ENCODE data around the gene EVX2. TPM values are rescaled to one million over a fixed set of nuclear protein-coding genes. Genes with fewer than 3 reads are reported as not detected.
A peak's percentile ranks its signal among the peaks of the same experiment; 100 is the strongest.

EVX2 gene
- total RNA-seq, 1 donor from 2014 or later: 0.10 TPM

DNA sequence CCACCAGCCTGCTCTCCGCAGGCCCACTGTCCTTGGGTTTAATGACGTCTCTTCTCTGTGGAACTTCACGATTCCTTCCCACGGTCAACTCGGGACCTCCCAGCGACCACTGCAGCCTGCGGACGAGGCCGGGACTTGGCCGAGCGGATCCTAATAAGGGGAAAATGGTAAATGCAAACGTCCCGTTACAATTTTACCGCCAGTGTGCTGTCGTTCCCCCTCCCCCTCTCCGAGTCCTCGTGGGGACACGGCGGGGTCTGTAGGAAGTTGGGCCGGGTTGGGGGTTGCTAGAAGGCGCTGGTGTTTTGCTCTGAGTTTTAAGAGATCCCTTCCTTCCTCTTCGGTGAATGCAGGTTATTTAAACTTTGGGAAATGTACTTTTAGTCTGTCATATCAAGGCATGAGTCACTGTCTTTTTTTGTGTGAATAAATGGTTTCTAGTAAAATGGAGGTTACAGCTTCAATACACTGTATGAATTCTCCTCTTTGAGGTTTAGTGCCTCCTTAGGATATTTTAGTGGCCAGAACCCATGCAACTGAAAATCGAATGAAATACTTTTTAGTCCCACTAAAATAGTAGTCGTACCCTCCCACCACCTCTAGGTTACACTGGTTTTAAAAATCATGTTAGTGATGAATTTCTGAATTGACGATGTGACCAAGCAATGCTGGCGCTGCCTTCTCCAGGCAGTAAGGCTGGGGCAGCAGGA, 25.6 kb upstream of the EVX2 start:
- Mint-ChIP-seq H3K4me3 (peak overlapping the region; percentile 68), H3K4me1 (ENCODE audit: unreplicated experiment) (peaks cover 14% of the 10 kb centered on the region), H3K9me3 (no peaks in the 10 kb centered on the region), H3K27me3 (peaks cover 92% of the 10 kb centered on the region), H3K27ac (no peak overlapping the region), H3K36me3 (no peaks in the 10 kb centered on the region)
- peak; percentile 60 for DNase-seq (ENCODE audit: extremely low spot score, unreplicated experiment)
- TF ChIP-seq CTCF (conservative IDR thresholded peaks at IDR 0.05): peak; percentile 22

DNA sequence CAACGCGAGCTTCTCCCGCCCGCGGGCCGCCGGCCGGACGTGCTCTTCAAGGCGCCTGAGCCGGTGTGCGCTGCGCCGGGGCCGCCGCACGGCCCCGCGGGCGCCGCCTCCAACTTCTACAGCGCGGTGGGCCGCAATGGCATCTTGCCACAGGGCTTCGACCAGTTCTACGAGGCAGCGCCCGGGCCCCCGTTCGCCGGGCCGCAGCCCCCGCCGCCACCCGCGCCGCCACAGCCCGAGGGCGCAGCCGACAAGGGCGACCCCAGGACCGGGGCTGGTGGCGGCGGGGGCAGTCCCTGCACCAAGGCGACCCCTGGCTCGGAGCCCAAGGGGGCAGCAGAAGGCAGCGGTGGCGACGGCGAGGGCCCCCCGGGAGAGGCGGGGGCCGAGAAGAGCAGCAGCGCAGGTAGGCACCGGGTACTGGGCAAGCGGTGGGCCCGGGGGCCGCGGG, 24.0 kb upstream of the EVX2 start:
- no peak overlapping the region for H3K27ac Mint-ChIP-seq
- H3K4me3 Mint-ChIP-seq: no peak overlapping the region
- peaks cover 14% of the 10 kb centered on the region for H3K4me1 Mint-ChIP-seq (ENCODE audit: unreplicated experiment)
- TF ChIP-seq CTCF (conservative IDR thresholded peaks at IDR 0.05): no peak
- H3K36me3 Mint-ChIP-seq: no peaks in the 10 kb centered on the region
- H3K9me3 Mint-ChIP-seq: no peaks in the 10 kb centered on the region
- DNase-seq (ENCODE audit: extremely low spot score, unreplicated experiment): peak; percentile 67
- peaks cover 92% of the 10 kb centered on the region for H3K27me3 Mint-ChIP-seq

- peak; percentile 69 for DNase-seq (ENCODE audit: extremely low spot score, unreplicated experiment)
- peak within 1 kb of the TSS; percentile 55 for H3K27ac Mint-ChIP-seq
- no peak for TF ChIP-seq CTCF (conservative IDR thresholded peaks at IDR 0.05)
- H3K36me3 Mint-ChIP-seq: no peaks in the 10 kb centered on the region
- no peaks in the 10 kb centered on the region for H3K9me3 Mint-ChIP-seq
- H3K27me3 Mint-ChIP-seq: peaks cover 92% of the 10 kb centered on the region
- peaks cover 14% of the 10 kb centered on the region for H3K4me1 Mint-ChIP-seq (ENCODE audit: unreplicated experiment)
- peak within 1 kb of the TSS; percentile 80 for H3K4me3 Mint-ChIP-seq
Measured at GRCh38 chr2:176106581-176107539, 23.1 kb upstream of the EVX2 start, which contains the start of gene HOXD11. Gene HOXD11 (plus strand): TSS chr2:176107280. CDS start chr2:176107356, 76 bp downstream.

- peak; percentile 68 for DNase-seq (ENCODE audit: extremely low spot score, unreplicated experiment)
- Mint-ChIP-seq H3K4me1 (ENCODE audit: unreplicated experiment) (peaks cover 14% of the 10 kb centered on the region), H3K36me3 (no peaks in the 10 kb centered on the region), H3K27ac (peak overlapping the region; percentile 14), H3K27me3 (peaks cover 92% of the 10 kb centered on the region), H3K9me3 (no peaks in the 10 kb centered on the region), H3K4me3 (peak overlapping the region; percentile 80)
- TF ChIP-seq CTCF (conservative IDR thresholded peaks at IDR 0.05): no peak
Measured at GRCh38 chr2:176105730-176106580, 22.2 kb upstream of the EVX2 start.
